K562 (cell line): Measurements from ENCODE around the gene CISD3. TPM values are rescaled to one million over a fixed set of nuclear protein-coding genes. Genes with fewer than 3 reads are reported as not detected.

ENCODE experiments used
- DDX20 ChIP-seq: fragments of 450-650 bp; IDR thresholded peaks from 2 replicates; pipeline ENCODE4 v1.6.1; 2016; ENCODE audit warnings: missing genetic modification characterization, low read depth, mild to moderate bottlenecking, missing compliant biosample characterization, moderate library complexity
- HIVEP1 ChIP-seq: fragments of 250-450 bp; sonication (Bioruptor Pico); IDR thresholded peaks from 2 replicates; pipeline ENCODE4 v1.4.0; 2020; ENCODE audit warnings: mild to moderate bottlenecking
- SMC3 ChIP-seq: conservative IDR thresholded peaks from 2 replicates; pipeline ENCODE4 v1.6.1; 2011; ENCODE audit warnings: low read depth, low read length, improper control_type of control experiment; ENCODE audit not compliant: insufficient read depth
- TEAD4 ChIP-seq, 2 experiments: sonication (generic) in 1 of 2; formaldehyde crosslinking in 1 of 2; IDR thresholded peaks; 2 replicates each; pipeline versions ENCODE4 v1.6.1 to v1.8.0; 2012 to 2022; ENCODE audit warnings: borderline replicate concordance in 1 of 2, inconsistent platforms in 1 of 2, low read length in 1 of 2, mild to moderate bottlenecking in 1 of 2, missing genetic modification reagents in 1 of 2
- TSC22D4 ChIP-seq: fragments of 450-650 bp; IDR thresholded peaks from 2 replicates; pipeline ENCODE4 v1.6.1; 2016; ENCODE audit warnings: missing genetic modification characterization, missing biosample characterization, control low read depth
- ZBTB8A ChIP-seq: fragments of 450-650 bp; IDR thresholded peaks from 2 replicates; pipeline ENCODE4 v1.6.1; 2018; ENCODE audit warnings: mild to moderate bottlenecking, moderate library complexity; ENCODE audit not compliant: partially characterized antibody
- ZNF57 ChIP-seq: fragments of 450-650 bp; formaldehyde crosslinking; IDR thresholded peaks from 2 replicates; pipeline ENCODE4 v1.4.0; 2020; ENCODE audit warnings: mild to moderate bottlenecking, moderate library complexity
- polyA plus RNA-seq, 8 experiments: library from polyadenylated mRNA; depleted of rRNA in 4 of 8; stranded (reverse) in 5 of 8; unstranded in 3 of 8; fragments of >200 nt; fragmentation: Nextera tagmentation in 2 of 8; fragmentation: Illumina TruSeq in 1 of 8; extraction: Ambion mirVana in 2 of 8; extraction: Trizol in 1 of 8; gene quantifications; 2 replicates each; pipeline versions ENCODE4 v1.2.1 to v1.2.3, GENCODE V29; 2011 to 2014; ENCODE audit warnings: inconsistent platforms in 1 of 8, missing spikeins in 1 of 8
- total RNA-seq, 7 experiments: library from RNA; depleted of rRNA in 6 of 7; stranded (reverse); fragments of >200 nt in 6 of 7; fragmentation: Illumina TruSeq in 2 of 7; extraction: Trizol in 2 of 7; gene quantifications; 2 replicates each; pipeline versions ENCODE4 v1.2.1 to v1.2.3, GENCODE V29; 2011 to 2021; ENCODE audit warnings: low replicate concordance in 1 of 7
- TF ChIP-seq, protein P1 (sequence below), 2 experiments: fragments of 450-650 bp in 1 of 2; sonication (generic) in 1 of 2; formaldehyde crosslinking in 1 of 2; IDR thresholded peaks; 2 replicates each; pipeline versions ENCODE4 v1.7.1 to v1.9.0; 2016 to 2022; ENCODE audit warnings: inconsistent platforms in 1 of 2, mild to moderate bottlenecking in 1 of 2, missing genetic modification reagents in 1 of 2
- TF ChIP-seq, protein P2 (sequence below): fragments of 450-650 bp; conservative IDR thresholded peaks from 2 replicates; pipeline ENCODE4 v1.6.1; 2016; ENCODE audit warnings: missing genetic modification characterization, low read depth, mild to moderate bottlenecking, missing compliant biosample characterization, moderate library complexity
- TF ChIP-seq, protein P3 (sequence below): sonication (generic); formaldehyde crosslinking; IDR thresholded peaks from 2 replicates; pipeline ENCODE4 v1.8.1; 2023; ENCODE audit warnings: missing genetic modification reagents, mild to moderate bottlenecking, borderline replicate concordance

The CISD3 gene
- total and polyA plus RNA-seq, 9 of the 15 experiments (the other 6 are each of a cell fraction or from before 2014, with no cell fraction given) = 5.0 to 60.7 (median 15.7) TPM

DNA sequence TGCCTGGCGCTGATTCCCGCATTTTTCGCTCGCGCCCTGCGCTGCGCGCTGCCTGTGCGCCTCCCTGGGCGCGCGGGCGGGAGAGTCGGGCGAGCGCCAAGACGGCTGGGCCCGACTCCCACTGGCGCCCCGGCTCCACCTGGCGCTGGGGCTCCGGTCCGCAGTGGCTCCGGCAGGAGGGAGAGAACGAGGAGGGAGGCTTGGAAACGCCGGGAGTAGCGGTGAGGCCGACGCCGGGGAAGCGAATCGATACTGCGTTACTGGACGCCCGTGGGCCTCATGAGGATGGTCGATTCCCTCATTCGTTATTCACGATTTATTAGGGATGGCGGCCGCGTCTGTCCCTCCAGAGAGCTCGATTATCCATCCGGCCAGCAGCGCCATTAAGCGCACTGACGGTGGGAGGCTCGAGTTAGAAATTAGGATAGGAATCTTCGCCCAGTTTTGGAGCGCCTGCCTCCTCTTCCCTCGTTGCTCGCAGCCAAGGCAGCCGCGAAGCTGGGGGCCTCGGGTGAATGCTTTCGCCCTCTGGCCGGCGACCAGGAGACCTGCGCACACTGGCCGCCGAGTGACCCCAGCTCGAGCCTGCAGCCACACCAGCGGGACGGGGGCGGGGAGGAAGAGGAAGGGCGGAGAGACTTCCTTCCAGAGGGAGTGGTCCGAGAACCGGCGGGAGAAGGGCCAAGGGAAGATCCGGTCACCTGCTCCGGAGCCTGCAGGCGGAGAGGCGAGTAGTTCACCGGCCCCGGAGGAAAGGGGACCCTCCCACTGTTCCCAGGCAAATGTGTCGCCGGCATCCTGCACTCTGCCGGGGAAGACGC lies 19.3 kb downstream of the CISD3 start (continued):
- TF ChIP-seq, protein P1, sequence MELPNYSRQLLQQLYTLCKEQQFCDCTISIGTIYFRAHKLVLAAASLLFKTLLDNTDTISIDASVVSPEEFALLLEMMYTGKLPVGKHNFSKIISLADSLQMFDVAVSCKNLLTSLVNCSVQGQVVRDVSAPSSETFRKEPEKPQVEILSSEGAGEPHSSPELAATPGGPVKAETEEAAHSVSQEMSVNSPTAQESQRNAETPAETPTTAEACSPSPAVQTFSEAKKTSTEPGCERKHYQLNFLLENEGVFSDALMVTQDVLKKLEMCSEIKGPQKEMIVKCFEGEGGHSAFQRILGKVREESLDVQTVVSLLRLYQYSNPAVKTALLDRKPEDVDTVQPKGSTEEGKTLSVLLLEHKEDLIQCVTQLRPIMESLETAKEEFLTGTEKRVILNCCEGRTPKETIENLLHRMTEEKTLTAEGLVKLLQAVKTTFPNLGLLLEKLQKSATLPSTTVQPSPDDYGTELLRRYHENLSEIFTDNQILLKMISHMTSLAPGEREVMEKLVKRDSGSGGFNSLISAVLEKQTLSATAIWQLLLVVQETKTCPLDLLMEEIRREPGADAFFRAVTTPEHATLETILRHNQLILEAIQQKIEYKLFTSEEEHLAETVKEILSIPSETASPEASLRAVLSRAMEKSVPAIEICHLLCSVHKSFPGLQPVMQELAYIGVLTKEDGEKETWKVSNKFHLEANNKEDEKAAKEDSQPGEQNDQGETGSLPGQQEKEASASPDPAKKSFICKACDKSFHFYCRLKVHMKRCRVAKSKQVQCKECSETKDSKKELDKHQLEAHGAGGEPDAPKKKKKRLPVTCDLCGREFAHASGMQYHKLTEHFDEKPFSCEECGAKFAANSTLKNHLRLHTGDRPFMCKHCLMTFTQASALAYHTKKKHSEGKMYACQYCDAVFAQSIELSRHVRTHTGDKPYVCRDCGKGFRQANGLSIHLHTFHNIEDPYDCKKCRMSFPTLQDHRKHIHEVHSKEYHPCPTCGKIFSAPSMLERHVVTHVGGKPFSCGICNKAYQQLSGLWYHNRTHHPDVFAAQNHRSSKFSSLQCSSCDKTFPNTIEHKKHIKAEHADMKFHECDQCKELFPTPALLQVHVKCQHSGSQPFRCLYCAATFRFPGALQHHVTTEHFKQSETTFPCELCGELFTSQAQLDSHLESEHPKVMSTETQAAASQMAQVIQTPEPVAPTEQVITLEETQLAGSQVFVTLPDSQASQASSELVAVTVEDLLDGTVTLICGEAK (IDR thresholded peaks at IDR 0.05) = peak; percentile 78
- TF ChIP-seq, protein P1 (CRISPR knock-in tag; IDR thresholded peaks at IDR 0.05) = no peak
- TF ChIP-seq, protein P2, sequence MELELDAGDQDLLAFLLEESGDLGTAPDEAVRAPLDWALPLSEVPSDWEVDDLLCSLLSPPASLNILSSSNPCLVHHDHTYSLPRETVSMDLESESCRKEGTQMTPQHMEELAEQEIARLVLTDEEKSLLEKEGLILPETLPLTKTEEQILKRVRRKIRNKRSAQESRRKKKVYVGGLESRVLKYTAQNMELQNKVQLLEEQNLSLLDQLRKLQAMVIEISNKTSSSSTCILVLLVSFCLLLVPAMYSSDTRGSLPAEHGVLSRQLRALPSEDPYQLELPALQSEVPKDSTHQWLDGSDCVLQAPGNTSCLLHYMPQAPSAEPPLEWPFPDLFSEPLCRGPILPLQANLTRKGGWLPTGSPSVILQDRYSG (tag) = no peak
- TF ChIP-seq ZBTB8A (no peak), DDX20 (tag) (no peak), HIVEP1 (CRISPR knock-in tag) (no peak), ZNF57 (CRISPR knock-in tag) (no peak), TSC22D4 (tag) (no peak), TEAD4 (IDR thresholded peaks at IDR 0.05; ENCODE audit: low read length) (peak; percentile 11), TEAD4 (CRISPR knock-in tag; IDR thresholded peaks at IDR 0.05; ENCODE audit: borderline replicate concordance) (no peak), SMC3 (no peak)
- TF ChIP-seq, protein P3, sequence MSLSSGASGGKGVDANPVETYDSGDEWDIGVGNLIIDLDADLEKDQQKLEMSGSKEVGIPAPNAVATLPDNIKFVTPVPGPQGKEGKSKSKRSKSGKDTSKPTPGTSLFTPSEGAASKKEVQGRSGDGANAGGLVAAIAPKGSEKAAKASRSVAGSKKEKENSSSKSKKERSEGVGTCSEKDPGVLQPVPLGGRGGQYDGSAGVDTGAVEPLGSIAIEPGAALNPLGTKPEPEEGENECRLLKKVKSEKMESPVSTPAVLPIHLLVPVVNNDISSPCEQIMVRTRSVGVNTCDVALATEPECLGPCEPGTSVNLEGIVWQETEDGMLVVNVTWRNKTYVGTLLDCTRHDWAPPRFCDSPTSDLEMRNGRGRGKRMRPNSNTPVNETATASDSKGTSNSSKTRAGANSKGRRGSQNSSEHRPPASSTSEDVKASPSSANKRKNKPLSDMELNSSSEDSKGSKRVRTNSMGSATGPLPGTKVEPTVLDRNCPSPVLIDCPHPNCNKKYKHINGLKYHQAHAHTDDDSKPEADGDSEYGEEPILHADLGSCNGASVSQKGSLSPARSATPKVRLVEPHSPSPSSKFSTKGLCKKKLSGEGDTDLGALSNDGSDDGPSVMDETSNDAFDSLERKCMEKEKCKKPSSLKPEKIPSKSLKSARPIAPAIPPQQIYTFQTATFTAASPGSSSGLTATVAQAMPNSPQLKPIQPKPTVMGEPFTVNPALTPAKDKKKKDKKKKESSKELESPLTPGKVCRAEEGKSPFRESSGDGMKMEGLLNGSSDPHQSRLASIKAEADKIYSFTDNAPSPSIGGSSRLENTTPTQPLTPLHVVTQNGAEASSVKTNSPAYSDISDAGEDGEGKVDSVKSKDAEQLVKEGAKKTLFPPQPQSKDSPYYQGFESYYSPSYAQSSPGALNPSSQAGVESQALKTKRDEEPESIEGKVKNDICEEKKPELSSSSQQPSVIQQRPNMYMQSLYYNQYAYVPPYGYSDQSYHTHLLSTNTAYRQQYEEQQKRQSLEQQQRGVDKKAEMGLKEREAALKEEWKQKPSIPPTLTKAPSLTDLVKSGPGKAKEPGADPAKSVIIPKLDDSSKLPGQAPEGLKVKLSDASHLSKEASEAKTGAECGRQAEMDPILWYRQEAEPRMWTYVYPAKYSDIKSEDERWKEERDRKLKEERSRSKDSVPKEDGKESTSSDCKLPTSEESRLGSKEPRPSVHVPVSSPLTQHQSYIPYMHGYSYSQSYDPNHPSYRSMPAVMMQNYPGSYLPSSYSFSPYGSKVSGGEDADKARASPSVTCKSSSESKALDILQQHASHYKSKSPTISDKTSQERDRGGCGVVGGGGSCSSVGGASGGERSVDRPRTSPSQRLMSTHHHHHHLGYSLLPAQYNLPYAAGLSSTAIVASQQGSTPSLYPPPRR (CRISPR knock-in tag) = no peak
